ENCODE data around the gene FAM180B.
"Not testable (repeated sequence)": the region's sequence is repeated elsewhere in the genome, so short reads cannot be mapped to it uniquely, and the experiment has no call there.

The FAM180B gene

GRCh38 chr11:47560426-47560825 is 26.1 kb upstream of the FAM180B start:
- TF ChIP-seq CTCF (IDR thresholded peaks at IDR 0.05; ENCODE audit: borderline replicate concordance, control extremely low read depth, extremely low read depth, insufficient read depth, missing control alignments): no peak
- no peak for DNase-seq (ENCODE audit: low spot score)
- in situ Hi-C loops (cut with MboI; ENCODE audit: low sequenced_read_pairs, unreplicated experiment): no loop called here

GRCh38 chr11:47562393-47562792 is 24.1 kb upstream of the FAM180B start:
- in situ Hi-C loops (cut with MboI; ENCODE audit: low sequenced_read_pairs, unreplicated experiment); DNase-seq (ENCODE audit: low spot score): not testable (repeated sequence)

GRCh38 chr11:47564366-47564765 is 22.1 kb upstream of the FAM180B start:
- in situ Hi-C loops (cut with MboI; ENCODE audit: low sequenced_read_pairs, unreplicated experiment); DNase-seq (ENCODE audit: low spot score): not testable (repeated sequence)

GRCh38 chr11:47564933-47565339 is 21.5 kb upstream of the FAM180B start:
- no peak for TF ChIP-seq CTCF (IDR thresholded peaks at IDR 0.05; ENCODE audit: borderline replicate concordance, control extremely low read depth, extremely low read depth, insufficient read depth, missing control alignments)
- in situ Hi-C loops (cut with MboI; ENCODE audit: low sequenced_read_pairs, unreplicated experiment): no loop called here
- DNase-seq (ENCODE audit: low spot score): no peak

GRCh38 chr11:47565340-47566148 is 20.9 kb upstream of the FAM180B start, which contains the start of gene PTPMT1:
TSS of gene PTPMT1 (plus strand) at chr11:47565599. CDS start at chr11:47565623, 24 bp downstream.
- DNase-seq (ENCODE audit: low spot score): peak; percentile 91
- no peak for TF ChIP-seq CTCF (IDR thresholded peaks at IDR 0.05; ENCODE audit: borderline replicate concordance, control extremely low read depth, extremely low read depth, insufficient read depth, missing control alignments)
- in situ Hi-C loops (cut with MboI; ENCODE audit: low sequenced_read_pairs, unreplicated experiment): no loop called here

GRCh38 chr11:47566149-47566698 is 20.3 kb upstream of the FAM180B start:
- in situ Hi-C loops (cut with MboI; ENCODE audit: low sequenced_read_pairs, unreplicated experiment): no loop called here
- TF ChIP-seq CTCF (IDR thresholded peaks at IDR 0.05; ENCODE audit: borderline replicate concordance, control extremely low read depth, extremely low read depth, insufficient read depth, missing control alignments): no peak
- no peak for DNase-seq (ENCODE audit: low spot score)

GRCh38 chr11:47569646-47570045 is 16.8 kb upstream of the FAM180B start:
- no peak for TF ChIP-seq CTCF (IDR thresholded peaks at IDR 0.05; ENCODE audit: borderline replicate concordance, control extremely low read depth, extremely low read depth, insufficient read depth, missing control alignments)
- in situ Hi-C loops (cut with MboI; ENCODE audit: low sequenced_read_pairs, unreplicated experiment): no loop called here
- no peak for DNase-seq (ENCODE audit: low spot score)
